NOMO-1 treated with DMSO at 0.1 percent for 48 hours (cell line): ENCODE results near the gene NXPH3.
"Not testable (repeated sequence)": the region's sequence is repeated elsewhere in the genome, so short reads cannot be mapped to it uniquely, and the experiment has no call there.

Experiments
- DNase-seq: peaks from one replicate; lab custom pipeline; 2025; ENCODE audit not compliant: unreplicated experiment; lab: John Stamatoyannopoulos, UW

Gene NXPH3

DNA sequence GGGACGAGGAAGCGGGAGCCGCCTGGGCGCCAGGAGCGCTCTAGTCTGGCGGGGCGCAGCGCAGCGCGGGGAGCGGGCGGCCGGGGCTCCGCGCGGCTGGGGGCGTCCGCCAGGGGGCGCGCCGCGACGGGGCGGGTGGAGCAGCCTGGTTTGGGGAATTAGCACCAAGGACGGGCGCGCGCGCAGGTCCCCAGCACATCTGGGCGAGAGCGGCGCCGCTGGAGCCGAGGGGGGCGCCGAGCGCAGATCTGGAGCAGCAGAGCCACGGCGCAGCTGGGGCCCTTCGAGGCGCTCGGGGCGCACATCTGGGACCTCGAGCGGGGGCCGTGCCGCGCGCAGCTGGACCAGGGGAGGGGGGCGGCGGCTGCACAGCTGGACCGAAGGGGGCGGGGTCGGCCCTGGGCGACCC, at the start of gene NXPH3:
TSS of gene NXPH3 (plus strand) at position 193 of the 409 bp plus-strand sequence. CDS start 349 bp downstream, outside the sequence.
- DNase-seq: no peak

DNA sequence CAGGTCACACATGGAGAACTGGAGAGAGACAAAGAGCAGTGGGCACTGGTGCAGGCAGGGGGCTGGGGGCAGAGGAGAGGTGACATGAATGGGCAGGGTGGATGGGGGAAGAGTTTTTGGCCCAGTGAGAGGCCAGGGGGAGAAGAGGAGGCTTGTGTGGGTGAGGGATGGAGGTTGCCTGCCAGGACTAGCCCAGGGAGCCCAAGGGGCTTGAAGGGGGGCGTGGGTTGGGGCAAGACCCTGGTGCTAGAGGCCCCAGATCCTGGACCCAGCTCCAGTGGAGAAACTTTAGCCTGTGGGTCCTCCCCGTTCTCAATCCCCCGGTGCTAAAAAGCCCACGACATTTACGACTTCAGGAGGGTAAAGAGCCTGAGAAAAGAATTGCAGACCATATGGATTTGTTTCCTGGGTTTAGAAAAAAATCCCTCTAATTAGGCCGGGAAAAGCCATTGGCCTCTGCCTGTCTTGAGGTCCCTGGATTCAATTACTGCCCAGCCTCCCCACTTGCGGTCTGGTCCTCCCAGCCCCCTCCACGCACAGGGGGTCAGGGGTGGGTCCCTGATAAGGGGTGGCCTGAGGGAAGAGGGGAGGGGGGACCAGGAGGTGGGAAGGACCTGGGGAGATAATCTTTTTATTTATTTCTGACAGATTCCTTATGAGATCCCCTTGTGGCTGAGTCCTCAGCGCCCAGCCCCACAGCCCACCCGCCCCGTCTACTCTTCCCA, 47.6 kb upstream of the NXPH3 start:
- no peak for DNase-seq

DNA sequence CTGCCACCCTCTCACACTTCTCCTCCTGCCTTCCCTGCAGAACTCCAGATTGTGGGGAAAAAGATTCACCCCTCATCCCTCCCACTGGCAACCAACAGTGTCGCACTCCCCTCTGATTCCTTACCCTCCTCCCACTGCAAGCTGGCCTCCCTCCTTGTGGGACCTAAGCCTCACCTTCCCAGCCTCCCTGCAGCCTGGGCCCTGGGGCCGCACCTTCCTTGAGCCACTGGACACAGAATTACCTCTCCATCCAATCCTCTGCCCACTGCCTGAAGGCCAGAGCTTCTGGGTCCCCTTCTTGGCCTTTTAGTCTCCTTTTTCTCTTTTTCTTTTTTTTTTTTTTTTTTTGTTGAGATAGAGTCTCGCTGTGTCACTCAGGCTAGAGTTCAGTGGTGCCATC, 46.7 kb upstream of the NXPH3 start:
- no peak for DNase-seq

DNA sequence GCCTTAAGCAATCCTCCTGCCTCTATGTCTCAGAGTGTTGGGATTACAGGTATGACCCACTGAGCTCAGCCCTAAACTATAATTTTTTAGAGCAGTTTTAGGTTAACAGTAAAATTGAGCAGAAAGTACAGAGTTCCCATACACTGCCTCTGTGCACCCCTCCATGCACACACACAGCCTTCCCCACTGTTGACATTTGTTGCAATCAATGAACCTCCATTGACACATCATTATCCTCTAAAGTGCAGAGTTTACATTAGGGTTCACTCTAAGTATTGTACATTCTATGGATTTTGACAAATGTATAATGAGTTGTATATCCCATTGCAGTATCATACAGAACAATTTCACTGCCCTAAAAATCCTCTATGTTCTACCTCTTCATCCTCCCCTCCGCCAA, 45.6 kb upstream of the NXPH3 start:
- no peak for DNase-seq

DNA sequence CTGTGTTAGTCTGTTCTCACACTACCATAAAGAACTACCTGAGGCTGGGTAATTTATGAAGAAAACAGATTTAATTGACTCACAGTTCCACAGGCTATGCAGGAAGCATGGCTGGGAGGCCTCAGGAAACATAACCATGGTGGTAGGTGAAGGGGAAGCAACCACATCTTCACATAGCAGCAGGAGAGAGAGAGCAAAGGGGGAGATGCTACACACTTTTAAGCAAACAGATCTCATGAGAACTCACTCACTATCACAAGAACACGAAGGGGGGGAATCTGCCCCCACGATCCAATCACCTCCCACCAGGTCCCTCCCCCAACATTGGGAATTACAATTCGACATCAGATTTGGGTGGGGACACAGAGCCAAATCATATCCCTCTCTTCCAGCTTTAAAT, 31.8 kb upstream of the NXPH3 start:
- no peak for DNase-seq

DNA sequence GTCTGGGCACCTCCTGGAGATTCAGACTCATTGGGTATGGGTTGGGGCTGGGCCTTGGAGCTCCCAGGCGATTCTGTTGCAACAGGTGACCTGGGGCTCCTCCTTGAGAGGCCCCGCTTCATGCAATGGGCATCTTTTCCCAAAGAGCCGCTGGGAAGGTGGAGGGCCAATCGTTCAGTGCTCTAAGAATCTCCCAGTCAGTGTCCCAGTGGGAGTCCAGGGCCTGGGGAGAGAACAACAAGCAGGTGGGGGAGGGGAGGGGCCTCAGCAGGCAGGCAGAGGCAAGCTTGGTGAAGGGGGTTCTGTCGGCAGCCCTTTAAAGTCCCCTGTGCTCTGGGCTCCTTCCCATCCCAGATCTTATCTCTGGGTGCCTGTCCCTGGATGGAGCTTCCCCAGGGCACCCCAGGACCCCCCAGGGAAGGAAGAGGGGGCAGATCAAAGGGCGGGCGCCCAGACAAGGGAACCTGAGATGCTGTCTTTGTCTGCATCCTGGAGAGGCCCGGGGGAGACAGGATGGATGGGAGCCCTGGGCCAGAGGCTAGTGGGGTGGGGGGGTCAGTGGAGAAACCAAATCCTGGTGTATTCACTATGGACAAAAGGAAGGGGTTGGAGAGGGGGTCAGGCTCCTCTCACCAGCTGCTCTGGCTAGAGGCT, 30.5 kb upstream of the NXPH3 start:
- no peak for DNase-seq

DNA sequence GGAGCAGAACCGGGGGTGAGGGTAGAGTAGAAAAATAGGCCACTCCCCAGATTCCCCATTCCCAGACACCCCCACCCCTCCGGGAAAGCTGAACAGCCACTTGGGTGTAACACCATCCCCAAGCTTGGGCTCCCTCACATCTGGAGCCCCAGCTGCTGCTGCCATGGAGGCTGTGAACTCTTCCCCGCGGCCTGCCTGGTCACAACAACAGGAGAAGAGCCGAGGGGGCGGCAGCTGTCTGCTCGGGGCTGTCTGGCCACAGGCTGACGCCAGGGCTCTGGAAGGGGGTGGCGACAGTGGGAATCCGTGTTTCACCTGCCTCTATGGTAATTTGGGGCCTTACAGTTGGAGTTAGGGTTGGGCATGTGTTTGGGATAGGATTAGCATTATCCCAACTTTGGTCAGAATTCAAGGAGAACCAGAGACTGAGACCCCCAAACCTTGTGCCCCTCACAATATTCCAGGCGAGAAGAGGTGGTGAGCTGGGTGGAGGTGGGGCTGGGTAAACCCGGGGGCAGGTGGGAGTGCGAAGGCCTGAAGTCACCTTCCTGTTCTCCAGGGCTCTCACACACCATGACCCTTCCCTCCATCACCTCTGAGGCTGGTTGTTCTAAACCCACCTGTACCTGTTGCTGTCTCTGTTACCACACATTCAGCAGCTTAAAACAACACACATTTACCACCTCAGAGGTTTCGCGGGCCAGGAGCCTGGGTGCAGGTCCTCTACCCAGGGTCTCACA, 29.7 kb upstream of the NXPH3 start:
- no peak for DNase-seq

DNA sequence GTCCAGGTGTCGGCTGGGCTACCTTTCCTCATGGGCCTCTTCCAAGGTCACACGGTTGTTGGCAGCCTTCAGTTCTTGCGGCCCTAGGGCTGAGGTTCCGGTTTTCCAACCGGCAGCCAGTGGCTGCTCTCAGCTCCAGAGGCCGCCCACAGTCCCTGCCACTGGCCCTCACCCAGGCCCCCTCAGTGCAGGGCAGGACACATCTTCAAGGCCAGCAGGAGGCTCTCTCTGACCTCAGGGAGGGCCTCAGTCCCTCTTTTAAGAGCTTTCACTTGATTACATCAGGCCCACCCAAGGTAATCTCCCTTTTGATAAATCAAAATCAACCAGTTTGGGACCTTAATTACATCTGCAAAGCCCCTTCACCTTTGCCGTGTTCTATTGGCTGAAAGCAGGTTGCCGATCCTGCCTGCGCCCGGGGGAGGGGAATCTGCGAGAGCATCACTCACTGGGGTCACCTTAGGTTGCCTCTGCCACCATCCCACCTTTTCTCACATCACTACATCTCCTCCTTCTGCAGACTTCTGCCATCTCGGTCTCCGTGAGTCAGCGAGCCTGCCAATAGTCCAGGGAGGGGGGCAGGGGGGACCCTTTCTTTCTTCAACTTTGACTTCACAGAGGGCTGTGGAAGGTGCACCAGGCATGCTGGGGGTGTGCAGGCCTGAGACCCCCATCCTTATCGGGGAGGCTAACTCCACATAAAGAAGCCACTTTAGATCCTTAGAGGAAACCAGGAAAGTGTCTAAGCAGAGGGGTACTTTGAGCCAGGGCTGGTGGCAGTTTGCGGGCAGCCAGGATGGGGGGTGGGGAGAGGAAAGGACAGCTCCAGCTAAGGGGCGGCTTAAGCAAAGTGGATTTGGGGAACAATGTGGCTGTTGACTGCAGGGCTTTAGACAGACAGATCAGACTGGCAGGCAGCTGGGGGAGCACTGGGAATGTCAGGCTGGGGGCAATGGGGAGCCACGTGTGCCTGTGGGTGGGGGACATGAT, 28.8 kb upstream of the NXPH3 start:
- no peak for DNase-seq

DNA sequence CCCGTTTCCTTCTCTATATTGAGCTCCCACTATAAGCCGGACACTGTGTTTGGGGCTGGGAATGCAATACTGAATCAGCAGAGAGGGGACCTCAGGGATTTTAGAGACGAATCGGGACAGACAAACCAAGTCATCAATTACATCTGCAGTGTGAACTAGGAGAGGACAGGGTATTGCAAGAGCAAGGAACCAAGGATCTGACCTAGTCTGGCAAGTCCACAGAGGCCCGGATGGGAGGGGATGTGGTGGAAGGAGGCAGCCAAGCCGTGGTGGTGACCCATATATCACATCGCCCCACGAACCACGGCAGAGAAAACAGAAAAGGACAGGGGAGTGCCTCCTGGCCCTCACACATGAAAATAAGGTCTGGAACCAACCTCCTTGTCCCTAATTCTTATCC, 28.1 kb upstream of the NXPH3 start:
- no peak for DNase-seq

DNA sequence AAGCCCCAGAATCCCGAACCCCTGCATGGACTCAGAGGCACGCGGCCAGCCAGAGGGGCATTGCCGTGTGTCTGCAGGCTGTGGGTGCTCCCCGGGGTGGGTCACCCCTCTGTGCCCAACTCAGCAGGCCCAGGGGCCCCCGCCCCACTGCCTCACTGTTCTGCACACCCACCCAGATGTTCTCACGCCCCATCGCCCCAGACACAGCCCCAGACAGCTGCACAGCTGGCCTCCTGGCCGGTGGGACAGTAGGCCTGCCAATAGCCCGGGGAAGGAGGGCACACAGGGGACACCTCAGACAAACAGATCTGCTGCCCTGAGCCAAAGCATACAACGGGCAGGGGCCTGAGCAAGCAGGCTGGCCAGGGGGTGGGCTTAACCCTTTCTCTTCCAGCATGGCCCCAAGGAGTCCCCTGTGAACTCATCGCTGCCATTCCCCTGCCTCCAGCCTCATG, 27.6 kb upstream of the NXPH3 start:
- no peak for DNase-seq

DNA sequence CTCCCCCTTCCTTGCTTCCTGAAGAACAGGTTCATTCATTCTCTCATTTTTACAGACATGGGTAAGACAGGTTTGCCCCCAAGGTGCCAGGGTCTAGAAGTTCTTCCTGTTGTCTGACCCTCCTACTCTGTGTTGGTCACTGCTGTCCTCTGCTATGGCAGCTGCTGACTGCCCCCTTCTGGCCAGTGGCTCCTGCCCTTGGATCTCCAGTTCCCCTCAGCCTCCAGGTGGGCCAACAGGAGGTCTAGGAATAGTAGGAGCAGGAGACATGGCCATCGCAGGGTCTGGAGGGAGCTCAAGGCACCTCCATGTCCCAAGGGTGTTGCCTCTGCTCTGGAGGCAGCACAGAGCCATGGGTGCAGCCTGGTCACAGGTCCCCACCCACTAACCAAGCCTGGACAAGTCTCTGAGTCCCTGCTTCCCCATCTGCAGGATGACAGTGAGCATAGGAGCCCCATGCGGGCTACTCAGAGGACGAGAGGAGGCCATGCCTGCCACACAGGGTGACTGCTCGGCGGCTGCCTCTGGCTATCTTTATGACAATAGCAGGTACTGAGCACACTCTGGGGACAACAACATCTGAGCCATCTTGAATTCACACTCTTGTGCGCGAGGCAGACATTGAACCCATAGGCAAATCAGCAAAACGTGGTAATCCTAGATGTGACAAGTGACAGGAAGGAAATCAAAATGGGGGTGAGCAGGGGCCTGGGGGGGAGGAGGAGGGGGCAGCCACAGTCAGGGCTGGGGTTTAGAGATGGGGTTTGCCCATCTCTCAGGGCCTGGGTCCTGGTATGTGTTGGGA, 27.0 kb upstream of the NXPH3 start:
- DNase-seq: peak; percentile 17

DNA sequence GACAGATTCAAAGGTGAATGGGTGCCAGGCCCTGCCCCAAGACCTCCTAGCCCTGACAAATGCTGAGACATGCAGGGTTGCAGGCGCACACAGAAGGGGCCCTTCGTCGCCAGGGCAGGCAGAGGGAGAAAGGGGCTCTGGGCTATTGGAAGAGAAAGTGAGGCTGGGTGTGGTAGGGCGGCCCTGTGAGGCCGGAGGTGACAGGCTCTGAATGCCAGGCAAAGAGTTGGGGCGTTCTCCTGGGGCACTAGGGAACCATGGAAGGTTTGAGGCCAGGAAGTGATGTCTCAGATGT, 26.4 kb upstream of the NXPH3 start:
- DNase-seq: no peak

DNA sequence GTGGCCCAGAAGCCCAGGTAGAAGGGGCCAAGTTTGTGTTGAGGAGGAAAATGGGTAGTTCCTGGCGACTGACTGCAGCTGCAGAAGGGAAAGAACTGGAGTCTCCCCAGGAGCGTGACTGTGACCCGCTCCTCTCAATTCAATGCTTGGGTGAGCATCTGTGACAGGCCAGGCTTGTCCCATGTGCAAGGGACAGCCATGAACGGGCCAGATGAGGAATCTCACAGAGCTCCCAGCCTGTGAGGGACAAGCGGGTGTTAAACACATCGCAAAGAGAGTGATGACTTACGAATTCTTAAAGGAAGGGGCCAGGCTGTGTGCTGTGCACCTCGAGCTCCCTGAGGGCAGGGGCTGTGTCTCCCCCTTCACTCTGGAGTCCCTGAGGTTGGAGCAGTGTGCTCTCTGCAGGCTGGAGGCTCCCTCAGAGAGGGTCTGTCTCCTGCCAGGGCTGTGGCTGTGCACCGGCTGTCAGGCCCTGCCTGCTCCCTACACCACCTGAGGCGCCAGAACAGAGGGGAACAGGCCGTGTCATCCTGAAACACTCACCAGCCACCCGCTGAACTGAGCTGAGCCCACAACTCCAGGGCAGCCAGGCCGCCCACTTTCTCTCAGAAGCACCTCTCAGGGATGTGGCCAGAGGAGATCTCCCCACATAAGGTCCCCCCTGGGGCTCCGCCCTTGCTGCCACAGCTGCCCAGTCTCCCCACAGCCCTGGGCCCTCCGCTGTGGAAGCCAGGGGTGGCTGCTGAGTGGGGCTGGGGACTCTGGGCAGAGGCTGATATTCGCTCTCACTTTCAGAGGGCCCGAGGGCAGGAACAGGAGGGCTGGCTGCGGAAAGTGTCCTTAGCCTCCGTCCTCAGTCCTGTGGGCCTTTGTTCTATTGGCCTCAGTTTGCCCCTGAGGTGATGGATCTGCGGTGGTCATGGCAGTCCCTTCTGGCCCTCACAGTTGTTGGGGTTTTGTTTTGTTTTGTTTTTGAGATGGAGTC, 25.7 kb upstream of the NXPH3 start:
- no peak for DNase-seq

DNA sequence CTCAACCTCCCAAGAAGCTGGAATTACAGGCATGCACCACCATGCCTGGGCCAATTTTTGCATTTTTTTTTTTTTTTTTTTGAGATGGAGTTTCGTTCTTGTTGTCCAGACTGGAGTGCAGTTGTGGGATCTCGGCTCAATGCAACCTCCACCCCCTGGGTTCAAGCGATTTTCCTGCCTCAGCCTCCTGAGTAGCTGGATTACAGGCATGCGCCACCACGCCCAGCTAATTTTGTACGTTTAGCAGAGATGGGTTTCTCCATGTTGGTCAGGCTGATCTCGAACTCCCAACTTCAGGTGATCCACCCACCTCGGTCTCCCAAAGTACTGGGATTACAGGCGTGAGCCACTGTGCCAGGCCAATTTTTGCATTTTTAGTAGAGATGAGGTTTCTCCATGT, 24.9 kb upstream of the NXPH3 start:
- not testable (repeated sequence) for DNase-seq

DNA sequence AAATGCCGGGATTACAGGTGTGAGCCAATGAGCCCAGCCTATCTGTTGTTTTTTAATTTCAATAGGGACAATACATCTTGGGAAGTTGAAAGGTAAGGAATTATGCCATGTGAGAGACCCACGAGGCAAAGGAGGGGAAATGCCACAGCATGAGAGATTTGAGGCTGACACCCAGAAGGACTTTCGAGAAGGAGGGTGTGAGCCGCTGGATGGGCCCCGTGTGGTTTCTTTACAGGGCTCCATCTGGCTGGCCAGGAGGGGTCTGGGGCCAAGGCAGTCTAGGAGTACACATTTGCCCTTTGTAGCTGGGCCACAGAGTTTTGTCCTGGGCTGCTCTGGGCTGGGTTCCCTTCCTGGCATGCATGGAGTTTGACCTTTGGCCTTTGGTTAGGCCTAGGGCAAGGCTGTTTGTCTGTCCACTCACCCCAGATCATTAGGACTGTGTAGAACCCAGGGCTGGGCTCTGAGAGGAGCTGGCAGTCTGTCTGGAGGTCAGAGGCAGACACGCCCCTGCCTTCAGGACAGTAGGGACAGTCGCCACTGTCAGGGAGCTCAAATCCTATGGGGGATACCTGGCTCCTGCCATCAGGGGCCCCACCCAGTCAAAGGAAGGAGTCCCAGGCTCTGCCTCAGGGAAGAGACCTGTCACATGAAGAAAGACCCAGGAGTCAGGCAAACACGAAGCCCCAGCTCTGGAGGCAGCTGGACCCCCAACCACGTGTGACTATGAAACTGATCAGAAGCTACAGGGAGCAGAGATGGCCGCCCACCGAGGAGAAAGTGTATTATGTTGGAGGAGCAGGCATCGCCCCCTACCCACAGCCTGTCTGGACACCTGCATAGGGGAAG, 24.2 kb upstream of the NXPH3 start:
- DNase-seq: no peak

DNA sequence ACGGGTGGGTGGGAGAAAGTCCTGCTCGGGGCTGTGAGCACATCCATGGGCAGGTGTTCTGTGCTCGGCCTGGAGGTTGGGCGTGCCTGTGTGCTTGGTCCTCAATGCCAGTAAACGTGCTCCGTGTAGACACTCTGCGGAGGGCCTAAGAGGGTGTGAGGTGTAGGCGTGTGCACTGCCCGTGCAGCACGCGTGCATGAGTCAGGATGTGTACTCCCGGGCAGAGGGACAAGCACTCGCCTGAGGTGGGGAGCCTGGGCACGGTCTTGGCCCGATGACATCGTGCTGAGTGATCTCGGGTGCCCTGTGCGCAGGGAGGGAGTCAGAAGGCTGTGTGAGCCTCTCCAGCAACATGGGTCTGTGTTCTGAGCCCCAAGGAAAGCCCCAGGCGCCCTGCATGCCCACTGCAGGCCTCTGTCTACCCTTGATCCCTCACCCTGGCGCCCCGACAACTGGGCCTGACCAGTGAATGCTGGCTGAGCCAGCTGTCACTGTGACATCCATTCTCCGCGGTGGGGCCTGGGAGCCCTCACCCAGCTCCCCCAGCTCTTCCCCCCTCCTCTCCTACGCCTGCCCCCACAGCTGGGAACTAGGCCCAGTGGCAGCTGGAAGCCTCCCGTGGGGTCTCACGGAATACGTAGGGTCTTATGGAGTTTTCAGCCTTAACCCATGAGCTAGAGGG, 23.5 kb upstream of the NXPH3 start:
- DNase-seq: no peak

DNA sequence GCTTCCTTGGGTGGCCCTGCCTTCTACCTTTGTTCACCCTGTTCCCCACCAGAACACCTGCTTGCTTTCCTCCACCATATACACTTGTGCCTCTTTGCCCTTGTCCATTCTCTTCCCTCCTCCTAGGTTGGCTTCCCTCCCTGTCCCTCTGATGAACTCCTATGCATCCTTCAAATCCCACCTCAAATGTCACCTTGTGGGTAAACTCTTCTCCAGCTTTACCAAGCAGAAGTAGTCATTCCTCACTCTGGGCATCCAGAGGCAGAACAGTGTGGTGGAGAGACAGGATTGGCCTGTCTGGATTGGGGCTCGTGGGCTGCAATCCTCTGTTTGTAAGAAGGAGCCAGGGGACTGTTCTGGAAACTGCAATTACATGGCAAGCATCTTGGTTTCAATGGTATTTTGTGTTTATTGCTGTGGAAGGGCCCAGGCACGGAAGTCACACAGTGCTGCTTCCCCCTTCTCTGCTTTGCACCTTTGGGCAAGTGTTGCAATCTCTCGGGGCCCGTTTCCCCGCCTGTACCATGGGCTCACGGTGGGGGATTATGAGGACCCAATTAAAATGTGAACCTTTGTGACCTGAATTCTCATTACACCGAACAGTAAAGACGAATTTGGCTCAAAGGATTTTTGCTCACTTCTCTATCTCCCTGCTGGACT, 21.9 kb upstream of the NXPH3 start:
- peak; percentile 53 for DNase-seq
